GM18505 (cell line): ENCODE data around the gene LRRC52.
A peak's percentile ranks its signal among the peaks of the same experiment; 100 is the strongest.
"Not testable (repeated sequence)": the region's sequence is repeated elsewhere in the genome, so short reads cannot be mapped to it uniquely, and the experiment has no call there.

Source experiments
- ATAC-seq: cut with Tn5 transposase; IDR thresholded peaks from one replicate; pipeline ENCODE4 v1.9.1; 2021; ENCODE audit not compliant: unreplicated experiment
- POLR2A ChIP-seq: IDR thresholded peaks from 4 replicates; pipeline ENCODE4 v1.6.1; 2011; ENCODE audit warnings: borderline replicate concordance; ENCODE audit not compliant: insufficient read depth, insufficient read length; ENCODE audit errors: extremely low read depth

LRRC52 gene

GRCh38 chr1:165592945-165593823 is 49.4 kb downstream of the LRRC52 start:
- TF ChIP-seq POLR2A: no peak
- no peak for ATAC-seq

- no peak for ATAC-seq
- no peak for TF ChIP-seq POLR2A
Measured at GRCh38 chr1:165595246-165595938, 51.6 kb downstream of the LRRC52 start.

GRCh38 chr1:165597883-165598675 is 54.3 kb downstream of the LRRC52 start:
- peak; percentile 98 for ATAC-seq
- TF ChIP-seq POLR2A: peak; percentile 20

GRCh38 chr1:165598676-165599059 is 54.9 kb downstream of the LRRC52 start:
- no peak for ATAC-seq
- no peak for TF ChIP-seq POLR2A

- ATAC-seq: no peak
- TF ChIP-seq POLR2A: no peak
Measured at GRCh38 chr1:165600793-165601192, 57.0 kb downstream of the LRRC52 start.

- no peak for TF ChIP-seq POLR2A
- no peak for ATAC-seq
Measured at GRCh38 chr1:165603810-165604209, 60.0 kb downstream of the LRRC52 start.

- TF ChIP-seq POLR2A: no peak
- no peak for ATAC-seq
Measured at GRCh38 chr1:165605246-165605645, 61.4 kb downstream of the LRRC52 start.

GRCh38 chr1:165606676-165607075 is 62.9 kb downstream of the LRRC52 start:
- not testable (repeated sequence) for ATAC-seq

- no peak for TF ChIP-seq POLR2A
- ATAC-seq: no peak
Measured at GRCh38 chr1:165610866-165611265, 67.1 kb downstream of the LRRC52 start.

GRCh38 chr1:165612062-165612461 is 68.3 kb downstream of the LRRC52 start:
- TF ChIP-seq POLR2A: no peak
- ATAC-seq: peak; percentile 79
